ENCODE data around the gene NDRG3.

Gene NDRG3

DNA sequence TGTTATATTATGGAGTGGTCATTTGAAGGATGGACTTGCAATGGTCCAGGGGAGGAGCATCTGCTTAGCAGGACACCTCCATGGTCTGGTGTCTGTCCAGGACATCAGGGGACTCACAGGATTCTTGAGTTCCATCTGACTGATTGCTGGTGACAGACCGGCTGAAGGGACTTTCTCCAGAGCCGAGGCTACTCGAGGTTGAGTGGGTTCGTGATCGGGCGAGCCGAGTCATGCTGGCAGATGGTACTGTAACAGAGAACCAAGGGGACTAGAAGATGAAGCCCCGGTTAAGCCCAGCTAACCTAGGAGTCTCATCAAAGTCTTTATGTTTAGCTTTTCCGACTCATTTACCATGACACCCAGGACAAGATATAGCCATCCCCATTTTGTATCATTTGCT lies 92.4 kb downstream of the NDRG3 start:
- ChIA-PET POLR2A (no interaction called here), CTCF (interaction anchor here (1.0 to 2.1 kb wide), 2 partner anchors 8 to 155 kb away, joined by 3 to 4 read pairs; no protein-coding TSS in a partner anchor)
- TF ChIP-seq, protein P1, sequence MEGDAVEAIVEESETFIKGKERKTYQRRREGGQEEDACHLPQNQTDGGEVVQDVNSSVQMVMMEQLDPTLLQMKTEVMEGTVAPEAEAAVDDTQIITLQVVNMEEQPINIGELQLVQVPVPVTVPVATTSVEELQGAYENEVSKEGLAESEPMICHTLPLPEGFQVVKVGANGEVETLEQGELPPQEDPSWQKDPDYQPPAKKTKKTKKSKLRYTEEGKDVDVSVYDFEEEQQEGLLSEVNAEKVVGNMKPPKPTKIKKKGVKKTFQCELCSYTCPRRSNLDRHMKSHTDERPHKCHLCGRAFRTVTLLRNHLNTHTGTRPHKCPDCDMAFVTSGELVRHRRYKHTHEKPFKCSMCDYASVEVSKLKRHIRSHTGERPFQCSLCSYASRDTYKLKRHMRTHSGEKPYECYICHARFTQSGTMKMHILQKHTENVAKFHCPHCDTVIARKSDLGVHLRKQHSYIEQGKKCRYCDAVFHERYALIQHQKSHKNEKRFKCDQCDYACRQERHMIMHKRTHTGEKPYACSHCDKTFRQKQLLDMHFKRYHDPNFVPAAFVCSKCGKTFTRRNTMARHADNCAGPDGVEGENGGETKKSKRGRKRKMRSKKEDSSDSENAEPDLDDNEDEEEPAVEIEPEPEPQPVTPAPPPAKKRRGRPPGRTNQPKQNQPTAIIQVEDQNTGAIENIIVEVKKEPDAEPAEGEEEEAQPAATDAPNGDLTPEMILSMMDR (IDR thresholded peaks at IDR 0.05; ENCODE audit: control extremely low read depth, extremely low read depth, low read depth, missing control alignments): no peak
- DNase-seq (ENCODE audit: extremely low spot score): no peak

DNA sequence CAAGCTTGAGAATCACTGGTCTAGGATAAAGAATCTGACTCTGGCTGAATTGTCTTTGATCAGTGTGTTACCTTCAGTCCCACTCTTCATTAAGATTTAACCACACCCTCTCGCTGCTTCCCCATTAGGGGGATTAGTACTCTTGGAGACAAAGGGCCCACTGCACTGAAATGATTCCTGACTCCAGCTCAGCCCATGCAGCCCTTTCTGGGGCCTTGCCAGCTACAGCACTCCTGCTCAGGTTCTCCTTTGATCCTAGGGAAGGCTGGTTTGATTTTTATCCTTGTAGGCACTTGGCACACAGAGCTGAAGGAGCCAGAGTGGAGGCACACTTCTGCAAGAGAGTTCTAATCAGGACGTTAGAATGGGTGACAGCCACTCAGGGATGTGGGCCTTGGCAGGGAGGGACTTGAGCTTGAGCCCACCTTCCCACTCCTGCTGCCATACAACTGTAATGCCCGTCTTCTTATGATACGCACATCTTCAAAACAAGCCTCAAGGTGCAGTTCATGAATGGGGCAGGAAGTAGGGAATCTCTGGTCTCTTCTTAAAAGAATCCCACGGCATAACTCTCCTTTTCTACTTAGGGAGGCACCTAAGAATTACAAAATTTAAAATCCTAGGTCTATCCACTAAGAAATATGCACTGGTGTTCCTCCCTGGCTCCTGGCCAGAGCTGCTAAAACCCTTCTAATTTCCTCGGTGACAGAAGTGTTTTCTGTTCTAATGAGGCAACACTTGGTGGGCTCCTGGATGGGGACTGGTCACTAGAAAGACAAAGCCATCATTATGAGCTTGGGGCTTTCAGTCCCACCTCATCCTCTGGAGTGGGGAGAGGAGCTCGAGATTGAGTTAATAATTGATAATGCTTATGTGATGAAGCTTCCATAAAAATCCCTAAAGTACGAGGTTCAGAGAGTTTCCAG lies 98.4 kb downstream of the NDRG3 start:
- ChIA-PET CTCF (interaction anchor here (0.8 to 2.3 kb wide), 6 partner anchors 9 to 408 kb away, joined by 3 to 11 read pairs (median 3); no protein-coding TSS in a partner anchor), POLR2A (no interaction called here)
- DNase-seq (ENCODE audit: extremely low spot score): no peak
- TF ChIP-seq, protein P1 (IDR thresholded peaks at IDR 0.05; ENCODE audit: control extremely low read depth, extremely low read depth, low read depth, missing control alignments): no peak

DNA sequence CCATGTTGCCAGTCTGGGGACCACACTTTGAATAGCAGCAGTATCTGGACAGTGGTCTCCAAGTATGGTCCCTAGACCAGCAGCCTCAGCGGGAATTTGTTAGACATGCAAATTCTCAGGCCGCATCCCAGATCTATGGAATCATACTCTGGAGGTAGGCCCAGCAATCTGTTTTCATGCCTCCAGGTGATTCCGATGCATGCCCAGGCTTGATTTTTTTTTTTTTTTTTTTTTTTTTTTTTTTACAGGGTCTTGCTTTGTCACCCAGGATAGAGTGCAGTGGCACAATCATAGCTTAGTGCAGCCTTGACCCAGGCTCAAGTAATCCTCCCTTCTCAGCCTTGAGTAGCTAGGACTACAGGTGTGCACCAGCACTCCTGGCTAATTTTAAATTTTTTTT lies 99.2 kb downstream of the NDRG3 start:
- no peak for DNase-seq (ENCODE audit: extremely low spot score)
- ChIA-PET POLR2A (interaction anchor here (0.6 kb wide), 1 partner anchor 22 kb away, joined by 3 read pairs; no protein-coding TSS in a partner anchor), CTCF (interaction anchor here (1.5 to 2.3 kb wide), 4 partner anchors 20 to 240 kb away, joined by 3 to 11 read pairs (median 4); partner anchors contain the start of gene RAB5IF)
- TF ChIP-seq, protein P1 (IDR thresholded peaks at IDR 0.05; ENCODE audit: control extremely low read depth, extremely low read depth, low read depth, missing control alignments): no peak

DNA sequence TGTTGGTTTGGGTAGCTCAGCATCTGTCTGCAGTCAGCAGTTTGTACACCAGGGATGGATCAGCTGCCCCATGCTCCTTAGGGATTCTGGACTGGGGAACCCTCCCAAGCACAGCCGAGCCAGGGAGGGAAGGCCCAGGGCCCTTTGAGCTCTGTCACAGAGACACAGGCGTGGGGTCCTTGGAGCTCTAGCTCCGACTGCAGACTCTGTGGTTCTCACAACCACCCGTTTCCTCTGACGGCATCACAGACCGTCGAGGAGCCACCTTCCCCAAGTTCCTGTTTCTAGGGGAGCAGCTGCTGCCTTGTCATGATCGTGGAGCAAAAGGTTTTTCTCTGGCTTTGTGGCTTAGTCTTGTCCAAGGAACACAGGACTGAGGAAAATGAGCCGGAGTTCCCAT lies 99.9 kb downstream of the NDRG3 start, which contains the start of gene SLA2:
Gene SLA2, minus strand, starts transcription at position 199 of the 400 bp plus-strand sequence. CDS start 4,861 bp downstream, outside the sequence.
- CTCF ChIA-PET: interaction anchor here (0.8 to 2.2 kb wide), 4 partner anchors 20 to 41 kb away, joined by 3 to 8 read pairs (median 4); partner anchors contain the start of gene RAB5IF
- DNase-seq (ENCODE audit: extremely low spot score): peak; percentile 64
- POLR2A ChIA-PET: interaction anchor here (0.6 kb wide), 1 partner anchor 21 kb away, joined by 3 read pairs; no protein-coding TSS in a partner anchor
- TF ChIP-seq, protein P1 (IDR thresholded peaks at IDR 0.05; ENCODE audit: control extremely low read depth, extremely low read depth, low read depth, missing control alignments): no peak

GRCh38 chr20:36645353-36645752 lies 100.5 kb downstream of the NDRG3 start:
- POLR2A ChIA-PET: no interaction called here
- DNase-seq (ENCODE audit: extremely low spot score): no peak
- CTCF ChIA-PET: interaction anchor here (0.8 to 2.2 kb wide), 4 partner anchors 21 to 40 kb away, joined by 3 to 8 read pairs (median 4); partner anchors contain the start of gene RAB5IF
- TF ChIP-seq, protein P1 (IDR thresholded peaks at IDR 0.05; ENCODE audit: control extremely low read depth, extremely low read depth, low read depth, missing control alignments): no peak

DNA sequence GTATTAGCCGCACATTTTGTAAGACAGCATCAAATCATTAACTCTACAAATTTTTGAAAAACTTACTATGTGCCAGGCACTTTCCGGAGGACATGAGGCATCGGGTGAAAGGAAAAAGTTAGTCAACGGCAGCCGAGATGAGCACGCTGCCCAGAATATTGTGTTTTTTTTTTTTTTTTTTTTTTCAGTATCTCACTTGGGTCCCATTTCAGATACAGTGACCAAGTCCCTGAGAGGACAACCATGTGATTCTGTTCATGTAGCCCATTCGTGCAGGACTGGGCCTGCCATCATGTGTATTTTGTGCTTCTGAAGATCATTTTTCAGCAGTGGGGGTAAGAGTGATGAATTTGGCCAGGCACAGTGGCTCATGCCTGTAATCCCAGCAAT lies 101.2 kb downstream of the NDRG3 start:
- TF ChIP-seq, protein P1 (IDR thresholded peaks at IDR 0.05; ENCODE audit: control extremely low read depth, extremely low read depth, low read depth, missing control alignments): no peak
- CTCF ChIA-PET: interaction anchor here (1.0 to 2.2 kb wide), 2 partner anchors 11 to 32 kb away, joined by 4 to 8 read pairs; no protein-coding TSS in a partner anchor
- POLR2A ChIA-PET: no interaction called here
- no peak for DNase-seq (ENCODE audit: extremely low spot score)
